ENCODE results near the gene RAB7B. TPM values are rescaled to one million over a fixed set of nuclear protein-coding genes. Genes with fewer than 3 reads are reported as not detected.

The RAB7B gene
- total and polyA plus RNA-seq, 4 donors, result 0.08 to 0.89 (median 0.20) TPM; not detected in 1

GRCh38 chr1:205959789-205960188, 43.4 kb downstream of the RAB7B start:
- no peak for DNase-seq (ENCODE audit: low spot score)
- no peak overlapping the region for H3K9ac ChIP-seq (ENCODE audit: low read depth in 1 of 2, low read length in 2 of 2)
- no peak for TF ChIP-seq RAD21 (IDR thresholded peaks at IDR 0.05)
- no peak for TF ChIP-seq REST (IDR thresholded peaks at IDR 0.05)
- no peak for TF ChIP-seq SP1 (IDR thresholded peaks at IDR 0.05)
- TF ChIP-seq ZBTB33 (IDR thresholded peaks at IDR 0.05), result no peak
- TF ChIP-seq FOXA2 (IDR thresholded peaks at IDR 0.05), result no peak
- H3K9me3 ChIP-seq (ENCODE audit: control insufficient read depth in 4 of 4, low read length in 3 of 4), result no peaks in the 10 kb centered on the region
- no peaks in the 10 kb centered on the region for H3K4me1 ChIP-seq (ENCODE audit: control insufficient read depth in 4 of 4, insufficient read depth in 4 of 4, low read length in 3 of 4)
- H3K27me3 ChIP-seq (ENCODE audit: control insufficient read depth in 4 of 4, insufficient read depth in 4 of 4, low read length in 3 of 4), result peaks cover 0 to 14% (median under 1%) of the 10 kb centered on the region in 4 donors
- H3K4me3 ChIP-seq (ENCODE audit: low read depth in 1 of 3, low read length in 3 of 3), result no peak overlapping the region
- H3K36me3 ChIP-seq (ENCODE audit: control insufficient read depth in 4 of 4, insufficient read depth in 3 of 4, low read depth in 1 of 4, low read length in 3 of 4), result no peaks in the 10 kb centered on the region
- no peak overlapping the region for H3K27ac ChIP-seq (ENCODE audit: low read depth in 1 of 2, low read length in 2 of 2)
- 79% methylated on average over 4 of the region's 4 CpGs for WGBS

- H3K27ac ChIP-seq (ENCODE audit: low read depth in 1 of 2, low read length in 2 of 2), result no peak overlapping the region
- 79% methylated on average over 1 of the region's 1 CpG for WGBS
- TF ChIP-seq SP1 (IDR thresholded peaks at IDR 0.05) (no peak), FOXA2 (IDR thresholded peaks at IDR 0.05) (no peak), HNF4G (IDR thresholded peaks at IDR 0.05) (no peak), ZBTB33 (IDR thresholded peaks at IDR 0.05) (no peak), EGR1 (IDR thresholded peaks at IDR 0.05; ENCODE audit: low read depth in 2 of 2) (no peak), RXRA (IDR thresholded peaks at IDR 0.05) (no peak), CTCF (IDR thresholded peaks at IDR 0.05; ENCODE audit: low read depth, low read length, missing input control) (no peak), NR2F2 (IDR thresholded peaks at IDR 0.05) (no peak), HNF4A (conservative IDR thresholded peaks at IDR 0.05) (no peak), ATF3 (IDR thresholded peaks at IDR 0.05) (no peak), REST (IDR thresholded peaks at IDR 0.05) (no peak), JUND (IDR thresholded peaks at IDR 0.05) (no peak), TAF1 (conservative IDR thresholded peaks at IDR 0.05) (no peak), RAD21 (IDR thresholded peaks at IDR 0.05) (no peak), FOXA1 (IDR thresholded peaks at IDR 0.05) (no peak), YY1 (IDR thresholded peaks at IDR 0.05) (no peak), MAX (IDR thresholded peaks at IDR 0.05) (no peak), GABPA (IDR thresholded peaks at IDR 0.05 in 1 of 2, conservative IDR thresholded peaks at IDR 0.05 in 1 of 2) (no peak)
- H3K9me3 ChIP-seq (ENCODE audit: control insufficient read depth in 4 of 4, low read length in 3 of 4), result no peaks in the 10 kb centered on the region
- H3K4me3 ChIP-seq (ENCODE audit: low read depth in 1 of 3, low read length in 3 of 3), result no peak overlapping the region
- H3K27me3 ChIP-seq (ENCODE audit: control insufficient read depth in 4 of 4, insufficient read depth in 4 of 4, low read length in 3 of 4), result peaks cover 0 to 14% (median under 1%) of the 10 kb centered on the region in 4 donors
- no peaks in the 10 kb centered on the region for H3K36me3 ChIP-seq (ENCODE audit: control insufficient read depth in 4 of 4, insufficient read depth in 3 of 4, low read depth in 1 of 4, low read length in 3 of 4)
- no peaks in the 10 kb centered on the region for H3K4me1 ChIP-seq (ENCODE audit: control insufficient read depth in 4 of 4, insufficient read depth in 4 of 4, low read length in 3 of 4)
- no peak overlapping the region for H3K9ac ChIP-seq (ENCODE audit: low read depth in 1 of 2, low read length in 2 of 2)
- DNase-seq (ENCODE audit: low spot score), result no peak
Observed at GRCh38 chr1:205955499-205955898, 47.7 kb downstream of the RAB7B start.
